Mammary epithelial cell (primary cell): ENCODE data around the gene DNMT1.

Source experiments
- EZH2 ChIP-seq: IDR thresholded peaks from 2 replicates; pipeline ENCODE4 v1.6.1; 2012; ENCODE audit warnings: low read length, inconsistent platforms, borderline replicate concordance
- TF ChIP-seq, protein P1 (sequence below), 2 donors: IDR thresholded peaks in 1 of 2; conservative IDR thresholded peaks in 1 of 2; 2 replicates each; pipeline ENCODE4 v1.5.1; 2011 to 2012; ENCODE audit warnings: inconsistent platforms in 2 of 2, low read length in 2 of 2, mild to moderate bottlenecking in 2 of 2, control low read depth in 1 of 2, low read depth in 1 of 2; ENCODE audit not compliant: insufficient read depth in 1 of 2; ENCODE audit errors: extremely low read depth in 1 of 2

- TF ChIP-seq, protein P1, sequence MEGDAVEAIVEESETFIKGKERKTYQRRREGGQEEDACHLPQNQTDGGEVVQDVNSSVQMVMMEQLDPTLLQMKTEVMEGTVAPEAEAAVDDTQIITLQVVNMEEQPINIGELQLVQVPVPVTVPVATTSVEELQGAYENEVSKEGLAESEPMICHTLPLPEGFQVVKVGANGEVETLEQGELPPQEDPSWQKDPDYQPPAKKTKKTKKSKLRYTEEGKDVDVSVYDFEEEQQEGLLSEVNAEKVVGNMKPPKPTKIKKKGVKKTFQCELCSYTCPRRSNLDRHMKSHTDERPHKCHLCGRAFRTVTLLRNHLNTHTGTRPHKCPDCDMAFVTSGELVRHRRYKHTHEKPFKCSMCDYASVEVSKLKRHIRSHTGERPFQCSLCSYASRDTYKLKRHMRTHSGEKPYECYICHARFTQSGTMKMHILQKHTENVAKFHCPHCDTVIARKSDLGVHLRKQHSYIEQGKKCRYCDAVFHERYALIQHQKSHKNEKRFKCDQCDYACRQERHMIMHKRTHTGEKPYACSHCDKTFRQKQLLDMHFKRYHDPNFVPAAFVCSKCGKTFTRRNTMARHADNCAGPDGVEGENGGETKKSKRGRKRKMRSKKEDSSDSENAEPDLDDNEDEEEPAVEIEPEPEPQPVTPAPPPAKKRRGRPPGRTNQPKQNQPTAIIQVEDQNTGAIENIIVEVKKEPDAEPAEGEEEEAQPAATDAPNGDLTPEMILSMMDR (conservative IDR thresholded peaks at IDR 0.05 in 1 of 2, IDR thresholded peaks at IDR 0.05 in 1 of 2; ENCODE audit: extremely low read depth in 1 of 2, insufficient read depth in 1 of 2, low read depth in 1 of 2, low read length in 2 of 2), result no peak
- TF ChIP-seq EZH2, result no peak
Measured at GRCh38 chr19:10110076-10110971, 84.4 kb downstream of the DNMT1 start.
